MG63 (cell line): Measurements from ENCODE around the gene SUMO1. TPM values are rescaled to one million over a fixed set of nuclear protein-coding genes. Genes with fewer than 3 reads are reported as not detected.
"Not testable (repeated sequence)": the region's sequence is repeated elsewhere in the genome, so short reads cannot be mapped to it uniquely, and the experiment has no call there.

Source experiments
- DNase-seq: peaks from one replicate; pipeline ENCODE4 v3.0.0-alpha.2; 2020
- H3K27me3 ChIP-seq: fragments of 250-450 bp; sonication (Bioruptor Pico); 2 replicates; pipeline ENCODE4 v1.5.1; 2020; ENCODE audit warnings: mild to moderate bottlenecking, moderate library complexity
- H3K36me3 ChIP-seq: fragments of 250-450 bp; sonication (Bioruptor Pico); 2 replicates; pipeline ENCODE4 v1.5.1; 2020; ENCODE audit warnings: mild to moderate bottlenecking, moderate library complexity
- H3K4me3 ChIP-seq: fragments of 250-450 bp; sonication (Bioruptor Pico); 2 replicates; pipeline ENCODE4 v1.5.1; 2020; ENCODE audit warnings: mild to moderate bottlenecking, moderate library complexity
- H3K9me3 ChIP-seq: fragments of 250-450 bp; sonication (Bioruptor Pico); 2 replicates; pipeline ENCODE4 v1.5.1; 2020; ENCODE audit warnings: mild to moderate bottlenecking, moderate library complexity
- total RNA-seq: library from RNA; depleted of rRNA; stranded (reverse); fragments of >200 nt; shearing (Covaris generic); gene quantifications from 2 replicates; pipeline ENCODE4 v1.2.3, GENCODE V29; 2014; ENCODE audit warnings: low replicate concordance; rRNA removed

SUMO1 gene
- 210 and 404 TPM in 2 replicates for total RNA-seq

DNA sequence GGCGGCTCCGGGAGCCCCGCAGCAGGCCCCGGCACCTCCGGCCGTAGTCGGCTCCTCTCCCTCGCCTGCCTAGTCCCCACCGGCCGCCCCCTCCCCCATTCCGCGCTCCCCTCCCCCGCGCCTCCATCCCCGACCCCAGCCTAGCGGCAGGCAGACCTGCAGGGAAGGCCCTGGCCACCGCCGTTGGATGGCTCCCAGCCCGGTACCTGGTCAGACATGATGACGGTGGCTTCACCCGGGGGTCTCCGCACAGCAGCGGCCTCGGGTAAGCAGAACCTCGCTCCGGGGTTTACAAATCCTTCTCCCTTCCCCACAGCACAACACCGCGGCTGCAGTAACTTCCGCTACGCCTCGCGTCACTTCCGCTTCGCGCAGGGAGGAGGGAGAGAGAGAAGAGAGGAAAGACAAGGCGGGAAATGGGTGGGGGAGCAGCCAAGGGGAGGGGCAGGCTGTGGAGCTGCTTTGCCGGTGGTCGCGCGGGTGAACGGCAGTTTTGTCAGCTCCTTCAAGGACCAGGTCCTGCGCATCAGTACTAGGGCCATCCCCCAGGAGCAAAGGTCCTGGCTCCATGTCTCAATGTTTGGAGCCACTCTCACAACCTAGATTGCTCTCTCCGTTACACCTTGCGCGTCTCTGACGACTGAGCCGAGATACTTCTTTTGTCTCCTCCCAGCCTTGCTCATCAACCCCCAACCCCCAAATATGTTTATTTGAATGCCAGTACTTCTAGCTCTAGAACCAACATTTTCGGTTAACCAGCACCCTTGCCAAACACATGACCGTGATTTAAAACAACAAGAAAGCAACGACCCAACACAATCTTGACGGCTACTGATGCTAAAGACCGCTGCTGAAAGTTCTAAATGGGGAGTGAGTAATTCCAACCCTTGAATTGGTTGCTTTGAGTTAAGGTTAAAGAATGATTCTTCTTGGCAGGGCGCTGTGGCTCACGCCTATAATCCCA is at the start of gene SUMO1:
TSS of gene SUMO1 (minus strand) at position 364 of the 964 bp plus-strand sequence. CDS start at position 218, 146 bp downstream.
- Histone ChIP-seq H3K4me3 (peak within 1 kb of the TSS; percentile 80), H3K27me3 (no peaks in the 10 kb centered on the region), H3K9me3 (no peaks in the 10 kb centered on the region), H3K36me3 (peaks cover 6% of the 10 kb centered on the region; the same call in 1 of the 2 replicates)
- peak; percentile 92 for DNase-seq

- H3K4me3 ChIP-seq: no peak overlapping the region
- H3K36me3 ChIP-seq: peaks cover 92% of the 10 kb centered on the region
- DNase-seq: no peak
These were observed 48.2 kb upstream of the SUMO1 start for GRCh38 chr2:202286595-202286994.

GRCh38 chr2:202278944-202279343 is 40.5 kb upstream of the SUMO1 start:
- peaks cover 91% of the 10 kb centered on the region for H3K36me3 ChIP-seq
- H3K27me3 ChIP-seq: no peaks in the 10 kb centered on the region
- H3K4me3 ChIP-seq: no peak overlapping the region
- no peaks in the 10 kb centered on the region for H3K9me3 ChIP-seq
- no peak for DNase-seq

More at GRCh38 chr2:202286595-202286994, 48.2 kb upstream of the SUMO1 start:
- no peaks in the 10 kb centered on the region for H3K27me3 ChIP-seq
- no peaks in the 10 kb centered on the region for H3K9me3 ChIP-seq

DNA sequence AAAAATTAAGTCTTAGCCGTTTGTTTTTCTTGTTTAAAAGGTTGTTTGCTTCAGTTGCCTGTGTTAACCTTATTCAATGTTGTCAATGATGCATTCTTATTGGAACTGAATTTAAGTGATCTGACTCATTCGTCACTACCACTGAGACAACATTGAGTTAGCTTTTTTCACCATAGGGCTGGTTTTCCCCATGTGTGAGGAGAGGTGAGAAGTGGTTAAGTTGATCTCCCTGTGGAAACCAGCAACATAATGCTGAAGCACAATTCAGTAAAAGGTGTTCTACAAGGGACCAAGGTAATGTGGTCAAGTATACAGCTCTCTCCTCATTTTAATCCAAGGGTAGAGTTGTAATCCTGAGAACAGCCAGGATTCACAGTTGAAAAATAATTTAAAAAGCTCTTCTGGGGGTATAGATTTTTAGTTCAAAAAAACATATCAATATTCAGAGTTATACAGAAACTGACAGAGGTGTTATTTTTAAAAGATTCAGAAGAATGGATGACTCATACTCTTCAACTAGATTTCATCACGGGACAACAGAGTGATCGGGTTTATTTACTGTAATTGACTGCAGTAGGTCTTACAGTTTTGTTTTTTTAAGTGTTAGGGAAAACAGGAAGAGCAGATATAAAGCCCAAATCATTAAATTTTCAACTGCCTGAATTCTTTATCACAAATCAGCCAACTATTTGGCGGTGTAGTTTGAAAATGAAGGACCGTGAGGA is 39.8 kb upstream of the SUMO1 start:
- Histone ChIP-seq H3K4me3 (no peak overlapping the region), H3K27me3 (no peaks in the 10 kb centered on the region), H3K9me3 (no peaks in the 10 kb centered on the region), H3K36me3 (peaks cover 87% of the 10 kb centered on the region)
- no peak for DNase-seq

DNA sequence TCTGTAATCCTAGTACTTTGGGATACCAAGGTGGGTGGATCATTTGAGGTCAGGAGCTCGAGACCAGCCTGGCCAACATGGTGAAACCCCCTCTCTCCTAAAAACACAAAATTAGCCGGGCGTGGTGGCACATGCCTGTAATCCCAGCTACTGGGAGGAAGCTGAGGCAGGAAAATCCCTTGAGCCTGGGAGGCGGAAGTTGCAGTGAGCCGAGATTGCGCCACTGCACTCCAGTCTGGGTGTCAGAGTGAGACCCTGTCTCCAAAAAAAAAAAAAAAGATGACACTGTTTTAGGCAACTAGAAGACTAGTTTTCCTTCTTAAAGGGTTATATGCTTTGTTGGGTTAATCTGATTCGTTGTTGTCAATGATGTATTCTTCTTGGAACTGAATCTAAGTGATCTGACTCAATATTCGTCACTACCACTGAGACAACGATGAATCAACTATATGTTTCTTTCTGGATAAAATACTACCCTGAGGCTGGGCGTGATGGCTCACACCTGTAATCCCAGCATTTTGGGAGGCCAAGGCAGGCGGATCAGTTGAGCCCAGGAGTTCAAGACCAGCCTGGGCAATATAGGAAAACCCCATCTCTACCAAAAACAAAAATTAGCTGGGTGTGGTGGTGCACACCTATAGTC is 37.8 kb upstream of the SUMO1 start:
- peaks cover 72% of the 10 kb centered on the region for H3K36me3 ChIP-seq
- not testable (repeated sequence) for H3K4me3 ChIP-seq, H3K9me3 ChIP-seq, H3K27me3 ChIP-seq
- DNase-seq: peak; percentile 56

DNA sequence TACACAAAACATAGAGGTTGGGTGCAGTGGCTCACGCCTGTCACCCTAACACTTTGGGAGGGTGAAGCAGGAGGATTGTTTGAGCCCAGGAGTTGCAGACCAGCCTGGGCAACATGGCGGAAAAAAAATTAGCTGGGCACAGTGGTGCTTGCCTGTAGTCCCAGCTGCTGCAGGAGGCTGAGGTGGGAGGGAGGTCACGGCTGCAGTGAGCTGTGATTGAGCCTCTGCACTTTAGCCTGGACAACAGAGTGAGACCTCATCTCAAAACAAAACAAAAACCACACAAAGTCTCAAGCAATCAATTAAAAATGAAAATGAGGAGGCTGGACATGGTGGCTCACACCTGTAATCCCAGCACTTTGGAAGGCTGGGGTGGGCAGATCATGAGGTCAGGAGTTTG is 32.1 kb upstream of the SUMO1 start:
- Histone ChIP-seq H3K4me3 (no peak overlapping the region), H3K36me3 (peaks cover 46% of the 10 kb centered on the region), H3K27me3 (no peaks in the 10 kb centered on the region), H3K9me3 (no peaks in the 10 kb centered on the region)
- no peak for DNase-seq

- Histone ChIP-seq H3K4me3 (no peak overlapping the region), H3K9me3 (no peaks in the 10 kb centered on the region), H3K27me3 (no peaks in the 10 kb centered on the region), H3K36me3 (peaks cover 37% of the 10 kb centered on the region)
- DNase-seq: no peak
These were observed 31.2 kb upstream of the SUMO1 start for GRCh38 chr2:202269585-202269984.

DNA sequence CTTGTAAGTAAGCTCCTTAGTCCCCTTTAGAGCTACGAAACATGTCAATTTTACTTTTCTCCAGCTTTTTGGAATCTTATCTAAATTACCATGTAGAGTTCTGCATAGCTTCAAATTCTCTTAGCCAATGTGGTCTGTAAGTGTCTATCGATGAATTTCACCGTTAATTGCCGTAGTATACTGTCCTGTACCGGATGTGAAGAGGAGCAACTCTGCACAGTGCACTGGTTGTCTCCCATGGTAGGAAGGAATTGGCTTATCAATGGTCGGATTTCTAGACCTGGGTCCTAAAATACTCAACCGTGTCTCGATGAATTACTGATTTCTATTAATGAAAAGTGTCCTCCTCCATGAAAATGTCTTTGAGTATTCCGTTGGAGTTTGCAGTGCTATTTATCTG is 29.1 kb upstream of the SUMO1 start:
- Histone ChIP-seq H3K36me3 (peaks cover 31% of the 10 kb centered on the region), H3K9me3 (no peaks in the 10 kb centered on the region), H3K4me3 (peak overlapping the region; percentile 92), H3K27me3 (no peaks in the 10 kb centered on the region)
- no peak for DNase-seq

- Histone ChIP-seq H3K9me3 (no peaks in the 10 kb centered on the region), H3K4me3 (peak within 1 kb of the TSS; percentile 92), H3K36me3 (peaks cover 28% of the 10 kb centered on the region), H3K27me3 (no peaks in the 10 kb centered on the region)
- peak; percentile 93 for DNase-seq
These were observed 27.3 kb upstream of the SUMO1 start, which contains the start of gene NOP58 for GRCh38 chr2:202265467-202266277. Gene NOP58, plus strand, starts transcription at chr2:202265763. Its CDS starts 179 bp downstream, at chr2:202265942.

DNA sequence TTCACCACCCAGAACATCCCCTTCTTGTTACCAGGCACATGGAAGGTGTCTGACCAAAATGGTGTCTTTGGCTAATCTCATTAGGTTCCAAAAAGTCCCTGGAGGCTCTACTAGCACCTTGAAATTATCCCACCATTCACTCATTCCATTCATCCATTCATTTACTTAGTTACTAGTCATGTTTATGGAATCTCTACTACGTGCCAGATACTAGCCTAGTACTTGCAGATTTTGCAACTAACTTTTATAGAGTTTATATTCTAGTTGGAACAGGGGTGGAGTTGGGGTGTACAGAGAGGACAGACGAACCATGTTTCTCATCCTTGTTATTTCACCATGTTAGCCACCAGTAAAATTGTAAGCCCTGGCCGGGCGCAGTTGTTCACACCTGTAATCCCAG is 23.1 kb upstream of the SUMO1 start:
- H3K9me3 ChIP-seq: no peaks in the 10 kb centered on the region
- DNase-seq: no peak

GRCh38 chr2:202251494-202251893 is 13.1 kb upstream of the SUMO1 start:
- H3K36me3 ChIP-seq: no peaks in the 10 kb centered on the region
- DNase-seq: no peak
- no peaks in the 10 kb centered on the region for H3K27me3 ChIP-seq
- no peak overlapping the region for H3K4me3 ChIP-seq
- no peaks in the 10 kb centered on the region; the same call in 1 of the 2 replicates for H3K9me3 ChIP-seq

More for the DNA sequence above, 23.1 kb upstream of the SUMO1 start:
- Histone ChIP-seq H3K36me3 (0 out of 2 replicates have a peak, but pooled peaks cover 3% of the 10 kb centered on the region), H3K27me3 (no peaks in the 10 kb centered on the region), H3K4me3 (no peak overlapping the region)

GRCh38 chr2:202249521-202250253 is 11.3 kb upstream of the SUMO1 start:
- Histone ChIP-seq H3K9me3 (no peaks in the 10 kb centered on the region; the same call in 1 of the 2 replicates), H3K27me3 (no peaks in the 10 kb centered on the region), H3K4me3 (no peak overlapping the region), H3K36me3 (no peaks in the 10 kb centered on the region)
- no peak for DNase-seq

- not testable (repeated sequence) for DNase-seq
These were observed 9.3 kb upstream of the SUMO1 start for GRCh38 chr2:202247710-202248109.

GRCh38 chr2:202237787-202238233 is 587 bp downstream of the SUMO1 start:
- Histone ChIP-seq H3K27me3 (no peaks in the 10 kb centered on the region), H3K9me3 (no peaks in the 10 kb centered on the region), H3K4me3 (peak overlapping the region; percentile 80), H3K36me3 (peaks cover 6% of the 10 kb centered on the region; the same call in 1 of the 2 replicates)
- peak; percentile 51 for DNase-seq

More at GRCh38 chr2:202247710-202248109, 9.3 kb upstream of the SUMO1 start:
- not testable (repeated sequence) for H3K36me3 ChIP-seq, H3K4me3 ChIP-seq, H3K27me3 ChIP-seq, H3K9me3 ChIP-seq

GRCh38 chr2:202221873-202222272 is 16.5 kb downstream of the SUMO1 start:
- DNase-seq: no peak

More at GRCh38 chr2:202221873-202222272, 16.5 kb downstream of the SUMO1 start:
- Histone ChIP-seq H3K4me3 (no peak overlapping the region), H3K36me3 (peaks cover 48% of the 10 kb centered on the region), H3K9me3 (no peaks in the 10 kb centered on the region), H3K27me3 (no peaks in the 10 kb centered on the region)
